Motor neuron (in vitro differentiated cells): ENCODE measurements around the gene CTSA. TPM values are rescaled to one million over a fixed set of nuclear protein-coding genes. Genes with fewer than 3 reads are reported as not detected.

Experiments
- ATAC-seq, 8 experiments: fragments of 200-7000 bp; cut with Tn5 transposase; replicated peaks in 6 of 8; 2 replicates each; pipeline ENCODE4 v1.8.0; 2021; ENCODE audit warnings: mild to moderate bottlenecking in 8 of 8, moderate library complexity in 8 of 8
- H3K27ac ChIP-seq, 2 donors: fragments of 250-450 bp; sonication (Bioruptor Pico); 2 replicates each; pipeline ENCODE4 v1.9.0; 2021; ENCODE audit warnings: antibody characterized with exemption in 2 of 2, mild to moderate bottlenecking in 2 of 2, moderate library complexity in 1 of 2
- H3K4me1 ChIP-seq, 2 donors: fragments of 250-450 bp; sonication (Bioruptor Pico); replicated peaks in 1 of 2; 2 replicates each; pipeline ENCODE4 v1.6.1; 2021; ENCODE audit warnings: antibody characterized with exemption in 2 of 2, mild to moderate bottlenecking in 2 of 2, moderate library complexity in 1 of 2
- H3K4me3 ChIP-seq, 5 donors: fragments of 250-450 bp; sonication (Bioruptor Pico); 2 replicates each; pipeline ENCODE4 v1.9.0; 2021; ENCODE audit warnings: antibody characterized with exemption in 5 of 5, mild to moderate bottlenecking in 5 of 5, moderate library complexity in 4 of 5
- WGBS, 10 experiments: fragments of 450-650 bp; shearing (Covaris generic); methylation state at CpG; one replicate each; pipeline ENCODE4 v1.0.0; 2022; 5-methylcytosine and 5-hydroxymethylcytosine counted together
- in situ Hi-C, 9 experiments: fragments of 400-800 bp; cut with MboI; loops; one replicate each; pipeline ENCODE4 v1.15.0; 2021; ENCODE audit warnings: low sequenced_read_pairs in 9 of 9, low pct_unique_long_range_greater_than_20kb in 2 of 9; ENCODE audit not compliant: unreplicated experiment in 9 of 9
- total RNA-seq, 8 experiments: library from RNA; unstranded; fragments of 300-600 nt; gene quantifications; 2 replicates each; pipeline versions ENCODE4 v1.2.3 to v1.2.4, GENCODE V29; 2022

CTSA gene
- total RNA-seq, 8 experiments from 2014 or later, result 16.0 to 395 (median 55.2) TPM

DNA sequence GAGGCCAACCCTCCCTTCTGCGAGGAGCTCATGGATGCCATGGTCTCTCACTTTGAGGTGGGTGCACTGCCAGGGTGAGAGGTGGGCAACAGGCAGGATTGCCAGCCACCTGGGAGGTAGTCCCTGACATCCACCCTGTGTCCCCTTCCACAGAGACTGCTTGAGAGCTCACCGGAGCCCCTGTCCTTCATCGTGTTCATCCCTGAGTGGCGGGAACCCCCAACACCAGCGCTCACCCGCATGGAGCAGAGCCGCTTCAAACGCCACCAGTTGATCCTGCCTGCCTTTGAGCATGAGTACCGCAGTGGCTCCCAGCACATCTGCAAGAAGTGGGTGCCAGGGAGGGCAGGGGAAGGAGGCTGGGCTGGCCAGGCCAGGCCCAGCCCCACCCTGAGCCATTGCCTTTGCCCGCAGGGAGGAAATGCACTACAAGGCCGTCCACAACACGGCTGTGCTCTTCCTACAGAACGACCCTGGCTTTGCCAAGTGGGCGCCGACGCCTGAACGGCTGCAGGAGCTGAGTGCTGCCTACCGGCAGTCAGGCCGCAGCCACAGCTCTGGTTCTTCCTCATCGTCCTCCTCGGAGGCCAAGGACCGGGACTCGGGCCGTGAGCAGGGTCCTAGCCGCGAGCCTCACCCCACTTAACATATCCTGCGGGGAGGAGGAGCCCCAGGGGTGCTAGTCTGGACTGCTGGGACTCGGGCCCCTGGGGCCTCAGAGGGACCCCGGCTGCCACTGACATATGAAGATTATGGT is 56.2 kb downstream of the CTSA start:
- peak in 4 of 8 experiments; percentile 5 to 22 (median 10) for ATAC-seq
- WGBS, 10 experiments, result 60 to 100% (median 92%) methylated on average over 1 to 18 of the region's 29 CpGs; no CpG with 5 or more reads in 4 of the 10 experiments
- Histone ChIP-seq H3K27ac (no peak overlapping the region), H3K4me1 (no peaks in the 10 kb centered on the region), H3K4me3 (no peak overlapping the region)
- in situ Hi-C loops, result no loop called here

DNA sequence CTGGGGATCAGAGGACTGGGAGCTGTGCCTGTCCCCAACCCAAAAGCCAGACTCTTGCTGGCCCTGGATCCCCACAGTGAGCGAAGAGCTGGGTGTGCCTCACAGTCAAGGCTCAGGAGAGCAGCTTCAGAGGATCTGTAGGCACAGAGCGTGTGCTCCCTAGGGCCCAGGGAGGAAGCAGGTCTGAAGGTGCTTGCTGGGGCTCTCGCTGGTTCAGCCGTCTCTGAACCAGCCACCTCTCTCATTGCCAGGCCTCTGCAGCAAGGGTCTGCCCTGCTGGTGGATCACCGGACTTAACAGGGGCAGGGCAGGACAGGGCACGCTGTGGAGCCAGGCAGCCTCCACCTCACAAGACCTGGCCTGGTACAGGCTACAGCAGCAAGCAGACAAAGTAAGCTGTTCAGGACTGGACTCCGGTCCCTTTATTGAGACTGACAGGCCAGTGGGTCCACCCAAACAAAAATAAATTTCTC is 57.2 kb downstream of the CTSA start:
- Histone ChIP-seq H3K27ac (peak overlapping the region in 1 of 2 donors; percentile 23), H3K4me3 (no peak overlapping the region), H3K4me1 (no peaks in the 10 kb centered on the region)
- peak in 2 of 8 experiments; percentile 5 to 17 for ATAC-seq
- WGBS, 10 experiments, result 80 to 96% (median 90%) methylated on average over 2 to 4 of the region's 7 CpGs; no CpG with 5 or more reads in 7 of the 10 experiments
- in situ Hi-C loops, result no loop called here

Other genes starting within 250 kb of the CTSA start
- gene WFDC11, start 221.1 kb upstream of the CTSA start, total RNA-seq, result not detected
- gene WFDC13, start 189.3 kb upstream of the CTSA start, total RNA-seq, result not detected
- not detected for gene WFDC10B, start 186.3 kb upstream of the CTSA start, total RNA-seq
- not detected for gene SPINT4, start 169.0 kb upstream of the CTSA start, total RNA-seq
- gene WFDC3, start 99.5 kb upstream of the CTSA start, total RNA-seq, result 1 to 10 TPM in 4 of 8 experiments, under 1 TPM in 3, not detected in 1; 0.64 to 2.9 (median 1.1) TPM
- 10 to 100 TPM; 15.1 to 46.3 (median 31.3) TPM for gene DNTTIP1, start 99.4 kb upstream of the CTSA start, total RNA-seq
- gene UBE2C, start 78.7 kb upstream of the CTSA start, total RNA-seq, result 100 to 1,000 TPM in 1 of 8 experiments, 10 to 100 TPM in 2, 1 to 10 TPM in 4, under 1 TPM in 1; 0.87 to 230 (median 9.7) TPM
- 1 to 10 TPM in 2 of 8 experiments, under 1 TPM in 3, not detected in 3; 0.37 to 1.2 (median 0.47) TPM for gene TNNC2, start 64.0 kb upstream of the CTSA start, total RNA-seq
- 10 to 100 TPM in 5 of 8 experiments, 1 to 10 TPM in 3; 7.6 to 42.1 (median 15.8) TPM for gene SNX21, start 57.5 kb upstream of the CTSA start, total RNA-seq
- gene ACOT8, start 33.9 kb upstream of the CTSA start, total RNA-seq, result 10 to 100 TPM; 25.8 to 46.6 (median 29.6) TPM
- 1 to 10 TPM; 2.7 to 9.1 (median 7.7) TPM for gene ZSWIM3, start 33.7 kb upstream of the CTSA start, total RNA-seq
- 10 to 100 TPM in 2 of 8 experiments, 1 to 10 TPM in 6; 6.6 to 12.3 (median 8.9) TPM for gene ZSWIM1, start 10.1 kb upstream of the CTSA start, total RNA-seq
- gene SPATA25, start 3.7 kb upstream of the CTSA start, total RNA-seq, result 1 to 10 TPM; 1.1 to 4.1 (median 2.6) TPM
- gene NEURL2, start 127 bp upstream of the CTSA start, total RNA-seq, result 10 to 100 TPM in 1 of 8 experiments, 1 to 10 TPM in 7; 4.0 to 10.8 (median 5.7) TPM
- 100 to 1,000 TPM in 2 of 8 experiments, 10 to 100 TPM in 6; 30.7 to 638 (median 41.2) TPM for gene PLTP, start 20.8 kb downstream of the CTSA start, total RNA-seq
- gene PCIF1, start 43.3 kb downstream of the CTSA start, total RNA-seq, result 10 to 100 TPM in 7 of 8 experiments, 1 to 10 TPM in 1; 6.7 to 58.9 (median 20.4) TPM
- 10 to 100 TPM in 6 of 8 experiments, 1 to 10 TPM in 2; 7.3 to 21.9 (median 12.1) TPM for gene ZNF335, start 80.9 kb downstream of the CTSA start, total RNA-seq
- gene MMP9, start 117.6 kb downstream of the CTSA start, total RNA-seq, result under 1 TPM in 4 of 8 experiments, not detected in 4; 0.09 to 0.81 (median 0.18) TPM
- gene SLC12A5, start 137.9 kb downstream of the CTSA start, total RNA-seq, result 10 to 100 TPM in 5 of 8 experiments, 1 to 10 TPM in 2, under 1 TPM in 1; 0.81 to 55.8 (median 25.1) TPM
- gene NCOA5, start 198.6 kb downstream of the CTSA start, total RNA-seq, result 10 to 100 TPM; 11.9 to 44.1 (median 18.3) TPM
- 1 to 10 TPM in 4 of 8 experiments, under 1 TPM in 4; 0.11 to 4.6 (median 1.1) TPM for gene CD40, start 227.0 kb downstream of the CTSA start, total RNA-seq